ENCODE data around the gene NUDT14.

Gene NUDT14

DNA sequence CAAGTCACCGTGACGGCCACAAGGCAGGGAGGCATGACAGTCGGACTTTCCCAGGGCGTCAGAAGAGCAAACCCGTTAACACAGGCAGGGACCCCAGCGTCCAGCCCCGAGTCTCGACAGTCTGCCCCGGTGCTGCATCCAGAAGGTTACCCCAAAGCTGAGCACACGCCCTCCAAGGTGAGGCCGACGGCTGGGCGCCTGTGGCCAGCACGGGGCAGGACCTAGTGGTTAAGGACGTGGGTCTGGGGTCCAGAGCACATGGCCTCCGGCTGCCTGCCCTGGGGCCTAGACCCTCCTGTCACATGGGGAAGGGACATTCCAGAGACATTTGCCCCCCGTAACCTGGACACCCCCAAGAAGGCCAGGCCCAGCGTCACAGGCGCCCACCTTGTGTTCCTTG, 37.5 kb upstream of the NUDT14 start:
- DNase-seq (ENCODE audit: low read depth) = no peak
- H3K4me3 ChIP-seq (ENCODE audit: low read depth, low read length) = no peak overlapping the region
- TF ChIP-seq, protein P1, sequence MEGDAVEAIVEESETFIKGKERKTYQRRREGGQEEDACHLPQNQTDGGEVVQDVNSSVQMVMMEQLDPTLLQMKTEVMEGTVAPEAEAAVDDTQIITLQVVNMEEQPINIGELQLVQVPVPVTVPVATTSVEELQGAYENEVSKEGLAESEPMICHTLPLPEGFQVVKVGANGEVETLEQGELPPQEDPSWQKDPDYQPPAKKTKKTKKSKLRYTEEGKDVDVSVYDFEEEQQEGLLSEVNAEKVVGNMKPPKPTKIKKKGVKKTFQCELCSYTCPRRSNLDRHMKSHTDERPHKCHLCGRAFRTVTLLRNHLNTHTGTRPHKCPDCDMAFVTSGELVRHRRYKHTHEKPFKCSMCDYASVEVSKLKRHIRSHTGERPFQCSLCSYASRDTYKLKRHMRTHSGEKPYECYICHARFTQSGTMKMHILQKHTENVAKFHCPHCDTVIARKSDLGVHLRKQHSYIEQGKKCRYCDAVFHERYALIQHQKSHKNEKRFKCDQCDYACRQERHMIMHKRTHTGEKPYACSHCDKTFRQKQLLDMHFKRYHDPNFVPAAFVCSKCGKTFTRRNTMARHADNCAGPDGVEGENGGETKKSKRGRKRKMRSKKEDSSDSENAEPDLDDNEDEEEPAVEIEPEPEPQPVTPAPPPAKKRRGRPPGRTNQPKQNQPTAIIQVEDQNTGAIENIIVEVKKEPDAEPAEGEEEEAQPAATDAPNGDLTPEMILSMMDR (IDR thresholded peaks at IDR 0.05; ENCODE audit: low read depth, low read length, missing control alignments) = no peak

DNA sequence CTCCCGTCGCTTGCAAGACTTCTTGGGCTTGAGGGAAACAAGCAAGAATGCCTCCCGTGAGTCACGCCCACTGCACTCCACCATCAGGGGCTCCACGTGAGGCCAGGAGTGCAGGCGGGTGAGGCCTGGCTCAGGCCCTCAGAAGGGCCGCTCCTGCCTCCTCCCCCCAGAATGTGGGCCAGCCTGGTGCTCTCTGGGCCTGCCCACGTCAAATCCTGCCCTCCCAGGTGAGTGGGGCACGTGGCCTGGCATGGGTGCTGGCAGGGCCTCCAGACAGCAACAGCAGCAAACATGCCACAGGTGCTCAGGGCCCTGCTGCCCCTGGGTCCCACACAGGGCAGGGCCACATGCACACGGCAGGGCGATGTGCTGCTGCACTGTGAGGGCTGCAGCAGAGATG, 36.7 kb upstream of the NUDT14 start:
- TF ChIP-seq, protein P1 (IDR thresholded peaks at IDR 0.05; ENCODE audit: low read depth, low read length, missing control alignments) = no peak
- no peak for DNase-seq (ENCODE audit: low read depth)
- no peak overlapping the region for H3K4me3 ChIP-seq (ENCODE audit: low read depth, low read length)

DNA sequence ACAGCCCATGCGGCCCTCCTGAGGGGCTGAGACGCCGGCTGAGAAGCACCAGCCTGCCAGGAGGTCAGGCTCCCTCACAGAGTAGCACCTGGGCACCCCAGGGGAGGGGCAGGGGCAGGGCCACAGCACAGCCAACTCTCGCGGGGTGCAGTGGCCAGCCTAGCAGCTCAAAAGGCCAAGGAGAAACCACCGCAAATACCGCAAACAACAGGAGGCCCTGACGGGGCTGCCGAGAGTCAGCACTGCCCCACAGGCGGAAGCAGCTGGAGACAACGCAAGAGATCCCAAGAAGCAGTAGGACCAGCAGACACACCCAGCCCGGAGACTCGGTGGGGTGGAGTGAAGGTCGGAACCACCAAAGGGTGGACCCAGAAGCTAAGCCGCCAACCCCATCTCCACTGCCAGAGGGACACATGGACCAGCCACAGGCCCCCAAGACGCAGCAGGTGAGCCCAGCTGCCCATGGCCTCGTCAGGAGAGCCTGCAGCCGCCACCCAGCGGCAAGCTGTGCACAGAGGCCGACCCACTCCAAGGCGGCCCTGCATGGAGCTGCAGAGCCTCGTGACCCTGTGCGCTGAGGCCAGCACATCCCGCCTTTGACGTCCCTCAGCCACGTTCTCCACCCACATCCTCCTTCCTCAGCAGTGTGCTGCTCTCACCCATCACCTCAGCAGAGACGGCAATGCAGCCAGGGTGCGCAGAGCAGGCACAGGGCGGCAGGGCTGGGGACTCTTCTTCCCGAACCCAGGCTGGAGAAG, 35.6 kb upstream of the NUDT14 start:
- H3K4me3 ChIP-seq (ENCODE audit: low read depth, low read length) = no peak overlapping the region
- no peak for DNase-seq (ENCODE audit: low read depth)
- TF ChIP-seq, protein P1 (IDR thresholded peaks at IDR 0.05; ENCODE audit: low read depth, low read length, missing control alignments) = no peak

DNA sequence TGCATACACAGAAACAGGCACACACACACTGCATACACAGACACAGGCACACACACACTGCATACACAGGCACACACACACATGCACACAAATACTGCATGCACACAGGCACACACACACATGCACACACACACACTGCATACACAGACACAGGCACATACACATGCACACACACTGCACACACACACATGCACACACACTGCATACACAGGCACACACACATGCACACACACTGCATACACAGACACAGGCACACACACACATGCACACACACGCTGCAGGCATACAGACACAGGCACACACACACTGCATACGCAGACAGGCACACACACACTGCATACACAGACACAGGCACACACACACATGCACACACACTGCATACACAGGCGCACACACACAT, 34.5 kb upstream of the NUDT14 start:
- DNase-seq (ENCODE audit: low read depth) = no peak
- H3K4me3 ChIP-seq (ENCODE audit: low read depth, low read length) = no peak overlapping the region
- TF ChIP-seq, protein P1 (IDR thresholded peaks at IDR 0.05; ENCODE audit: low read depth, low read length, missing control alignments) = no peak

DNA sequence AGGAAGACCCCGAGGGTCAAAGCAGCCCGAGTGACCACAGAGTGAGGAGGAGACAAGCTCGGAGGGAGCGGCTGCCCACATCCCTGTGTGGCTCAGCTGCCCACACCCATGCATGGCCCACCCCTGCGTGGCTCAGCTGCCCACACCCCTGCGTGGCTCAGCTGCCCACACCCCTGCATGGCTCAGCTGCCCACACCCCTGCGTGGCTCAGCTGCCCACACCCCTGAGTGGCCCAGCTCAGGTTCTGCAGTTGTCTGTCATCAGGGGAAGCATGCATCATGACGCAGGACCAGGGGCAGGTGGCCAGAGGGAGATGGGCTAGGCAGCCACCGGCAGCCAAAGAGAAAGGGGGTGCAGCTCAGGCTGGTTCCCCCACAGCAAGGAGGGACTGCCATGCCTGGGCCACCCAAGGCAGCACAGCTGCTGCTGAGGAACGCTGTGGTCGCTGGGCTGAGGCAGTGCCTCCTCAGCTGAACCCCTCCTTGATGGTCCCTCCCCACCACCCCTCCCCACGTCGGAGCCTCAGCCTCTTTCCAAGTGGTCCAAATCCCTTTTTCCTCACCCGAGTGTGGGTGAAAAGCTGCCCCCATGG, 33.3 kb upstream of the NUDT14 start:
- TF ChIP-seq, protein P1 (IDR thresholded peaks at IDR 0.05; ENCODE audit: low read depth, low read length, missing control alignments) = no peak
- H3K4me3 ChIP-seq (ENCODE audit: low read depth, low read length) = no peak overlapping the region
- no peak for DNase-seq (ENCODE audit: low read depth)

DNA sequence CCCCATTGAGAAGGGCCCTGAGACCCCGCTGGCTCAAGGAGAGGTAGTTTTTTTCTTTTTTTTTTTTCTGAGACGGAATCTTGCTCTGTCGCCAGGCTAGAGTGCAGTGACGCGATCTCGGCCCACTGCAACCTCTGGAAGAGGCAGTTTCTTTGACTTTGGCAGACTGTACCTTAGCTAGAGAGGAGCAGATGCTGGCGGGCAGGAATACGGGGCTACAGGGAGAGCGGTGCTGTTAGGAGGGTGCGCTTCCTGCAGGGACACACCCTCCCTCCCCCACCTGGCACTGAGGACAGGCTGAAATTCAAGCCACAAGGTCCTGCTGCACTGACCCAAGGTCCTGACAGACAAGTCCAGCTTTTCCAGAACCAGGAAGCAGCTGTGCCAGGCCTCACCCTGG, 32.2 kb upstream of the NUDT14 start:
- no peak overlapping the region for H3K4me3 ChIP-seq (ENCODE audit: low read depth, low read length)
- DNase-seq (ENCODE audit: low read depth) = no peak
- TF ChIP-seq, protein P1 (IDR thresholded peaks at IDR 0.05; ENCODE audit: low read depth, low read length, missing control alignments) = no peak
